ENCODE results near the gene ARVCF. TPM values are rescaled to one million over a fixed set of nuclear protein-coding genes. Genes with fewer than 3 reads are reported as not detected.
A peak's percentile ranks its signal among the peaks of the same experiment; 100 is the strongest.

The ARVCF gene
- total and polyA plus RNA-seq, 9 of the 15 experiments (the other 6 are each of a cell fraction or from before 2014, with no cell fraction given) = 0.03 to 97.4 (median 15.6) TPM

GRCh38 chr22:19986410-19987341 is 29.9 kb downstream of the ARVCF start (continued):
- TF ChIP-seq ZNF318 (IDR thresholded peaks at IDR 0.05; ENCODE audit: borderline replicate concordance in 1 of 2, low read depth in 1 of 2) (no peak), SIN3B (IDR thresholded peaks at IDR 0.05; ENCODE audit: low read depth) (no peak), RBM34 (IDR thresholded peaks at IDR 0.05; ENCODE audit: borderline replicate concordance, insufficient read depth, low read length) (no peak), ARNT (IDR thresholded peaks at IDR 0.05) (no peak), CREB3L1 (IDR thresholded peaks at IDR 0.05; ENCODE audit: borderline replicate concordance, low read depth) (peak; percentile 36; the same call in 1 of the 2 replicates), HMG20A (CRISPR knock-in tag; conservative IDR thresholded peaks at IDR 0.05) (no peak), NFIX (CRISPR knock-in tag; IDR thresholded peaks at IDR 0.05; ENCODE audit: low read depth) (no peak), ILF3 (IDR thresholded peaks at IDR 0.05; ENCODE audit: borderline replicate concordance) (no peak), ZNF830 (CRISPR knock-in tag; IDR thresholded peaks at IDR 0.05) (peak; percentile 84; the same call in 1 of the 2 replicates), ZNF324 (CRISPR knock-in tag; IDR thresholded peaks at IDR 0.05) (no peak), ZNF398 (CRISPR knock-in tag; IDR thresholded peaks at IDR 0.05) (no peak), PATZ1 (CRISPR knock-in tag; IDR thresholded peaks at IDR 0.05; ENCODE audit: borderline replicate concordance) (0 out of 2 replicates have a peak, but pooled peaks have one; percentile 78)

Data from K562 (cell line).